SIG-M5 treated with dmso at 0.1 percent for 504 hours (cell line): Measurements from ENCODE around the gene LCN10.
"Not testable (repeated sequence)": the region's sequence is repeated elsewhere in the genome, so short reads cannot be mapped to it uniquely, and the experiment has no call there.

Experiments
- DNase-seq: peaks from one replicate; lab custom pipeline; 2025; ENCODE audit not compliant: unreplicated experiment; lab: John Stamatoyannopoulos, UW

The LCN10 gene

GRCh38 chr9:136755302-136756133, 12.8 kb upstream of the LCN10 start:
- DNase-seq = not testable (repeated sequence)

- DNase-seq = no peak
These were observed 12.0 kb upstream of the LCN10 start for GRCh38 chr9:136754626-136755301.

GRCh38 chr9:136754059-136754572, 11.4 kb upstream of the LCN10 start:
- DNase-seq = no peak

GRCh38 chr9:136753371-136754058, 10.8 kb upstream of the LCN10 start:
- no peak for DNase-seq

- DNase-seq = no peak
These were observed 9.1 kb upstream of the LCN10 start for GRCh38 chr9:136751814-136752213.

GRCh38 chr9:136751244-136751643, 8.5 kb upstream of the LCN10 start:
- no peak for DNase-seq

- DNase-seq = no peak
These were observed 7.8 kb upstream of the LCN10 start for GRCh38 chr9:136750526-136750925.

GRCh38 chr9:136748666-136749611, 6.2 kb upstream of the LCN10 start:
- DNase-seq = no peak

- no peak for DNase-seq
These were observed 5.5 kb upstream of the LCN10 start, which contains the start of gene LCN6 for GRCh38 chr9:136748201-136748600. Gene LCN6 (minus strand): TSS chr9:136748525. CDS start chr9:136748483, 42 bp downstream.

- DNase-seq = no peak
These were observed 4.7 kb upstream of the LCN10 start for GRCh38 chr9:136747161-136748060.

GRCh38 chr9:136746621-136747020, 3.9 kb upstream of the LCN10 start:
- no peak for DNase-seq

GRCh38 chr9:136746155-136746490, 3.4 kb upstream of the LCN10 start:
- no peak for DNase-seq

GRCh38 chr9:136745389-136746154, 2.8 kb upstream of the LCN10 start:
- no peak for DNase-seq

- DNase-seq = no peak
These were observed 2.0 kb upstream of the LCN10 start for GRCh38 chr9:136744773-136745172.

GRCh38 chr9:136743639-136744211, 985 bp upstream of the LCN10 start:
- DNase-seq = no peak

- DNase-seq = no peak
These were observed 713 bp downstream of the LCN10 start for GRCh38 chr9:136741883-136742571.

- DNase-seq = no peak
These were observed 1.5 kb downstream of the LCN10 start for GRCh38 chr9:136740971-136741882.
